HepG2 (cell line): Measurements from ENCODE around the gene CALCA. TPM values are rescaled to one million over a fixed set of nuclear protein-coding genes. Genes with fewer than 3 reads are reported as not detected.

Experiments used
- ATAC-seq: fragments of 200-7000 bp; cut with Tn5 transposase; 3 replicates; pipeline ENCODE4 v1.9.1; 2020; ENCODE audit warnings: mild to moderate bottlenecking, moderate library complexity
- BruUV-seq: library from RNA; stranded (reverse); fragments of 400-500 nt; replicated peaks from 2 replicates; lab custom pipeline; 2021; lab: Mats Ljungman, UMichigan
- CTCF ChIA-PET: fragments of 300-600 bp; formaldehyde crosslinking; extraction: SDS; loops from one replicate; lab custom pipeline; 2021; ENCODE audit warnings: low total read pairs, inconsistent platforms, low intra/inter-chr PET ratio; lab: Yijun Ruan, JAX
- POLR2A ChIA-PET: fragments of 350-600 bp; sonication (Branson Sonifier 250); formaldehyde crosslinking; loops from one replicate; lab custom pipeline; 2020; ENCODE audit warnings: antibody characterized with exemption, inconsistent platforms; lab: Yijun Ruan, JAX
- DNase-seq: peaks from one replicate; pipeline ENCODE4 v3.0.0-alpha.2; 2015; ENCODE audit warnings: low spot score
- FAIRE-seq: peaks from 3 replicates; lab custom pipeline; 2011; peaks lifted over from hg19 to GRCh38; lab: Jason Lieb, UNC
- H2AFZ ChIP-seq: one replicate; pipeline ENCODE4 v1.6.1; 2011; ENCODE audit warnings: low read length, inconsistent platforms
- H3K27ac ChIP-seq: fragments of 300-600 bp; 3 replicates; pipeline ENCODE4 v1.8.0; 2011; ENCODE audit warnings: mixed run types, mild to moderate bottlenecking, mixed read lengths, low read length, inconsistent platforms; ENCODE audit not compliant: insufficient read depth; ENCODE audit errors: extremely low read length
- H3K27me3 ChIP-seq, 2 experiments: fragments of 200-600 bp in 1 of 2; 2 replicates in 1 of 2; 3 replicates in 1 of 2; pipeline versions ENCODE4 v1.6.0 to v1.8.0; 2011; ENCODE audit warnings: low read length in 2 of 2, mild to moderate bottlenecking in 2 of 2, moderate library complexity in 2 of 2, inconsistent platforms in 1 of 2; ENCODE audit not compliant: insufficient read depth in 2 of 2, control insufficient read depth in 1 of 2
- H3K36me3 ChIP-seq, 2 experiments: fragments of 200-600 bp in 1 of 2; replicated peaks in 1 of 2; 2 replicates in 1 of 2; 3 replicates in 1 of 2; pipeline versions ENCODE4 v1.5.1 to v1.8.0; 2011; ENCODE audit warnings: low read length in 2 of 2, inconsistent platforms in 1 of 2; ENCODE audit not compliant: insufficient read depth in 2 of 2, control insufficient read depth in 1 of 2
- H3K4me1 ChIP-seq: 2 replicates; pipeline ENCODE4 v1.5.1; 2012; ENCODE audit warnings: low read length, inconsistent platforms; ENCODE audit not compliant: insufficient read depth
- H3K4me2 ChIP-seq: 2 replicates; pipeline ENCODE4 v1.6.0; 2011; ENCODE audit warnings: low read depth, low read length, inconsistent platforms
- H3K4me3 ChIP-seq, 3 experiments: fragments of 200-600 bp in 1 of 3; sonication (generic), shearing (Covaris generic) in 1 of 3; replicated peaks in 1 of 3; 2 replicates each; pipeline ENCODE4 v1.5.1; 2011 to 2016; ENCODE audit warnings: low read length in 3 of 3, inconsistent platforms in 2 of 3, low read depth in 2 of 3, mild to moderate bottlenecking in 2 of 3, control low read depth in 1 of 3, mixed read lengths in 1 of 3; ENCODE audit not compliant: insufficient read depth in 1 of 3
- H3K79me2 ChIP-seq: one replicate; pipeline ENCODE4 v1.6.1; 2011; ENCODE audit warnings: low read length, inconsistent platforms; ENCODE audit not compliant: insufficient read depth
- H3K9ac ChIP-seq: 2 replicates; pipeline ENCODE4 v1.6.0; 2011; ENCODE audit warnings: mild to moderate bottlenecking, low read depth, low read length, inconsistent platforms; ENCODE audit not compliant: insufficient read depth
- H3K9me3 ChIP-seq: 2 replicates; pipeline ENCODE4 v1.5.1; 2012; ENCODE audit warnings: mild to moderate bottlenecking, low read length
- H4K20me1 ChIP-seq: 2 replicates; pipeline ENCODE4 v1.6.0; 2011; ENCODE audit warnings: inconsistent platforms, mild to moderate bottlenecking, low read length, moderate library complexity; ENCODE audit not compliant: insufficient read depth
- ATF5 ChIP-seq: sonication (generic); formaldehyde crosslinking; IDR thresholded peaks from 2 replicates; pipeline ENCODE4 v1.4.0; 2020; ENCODE audit warnings: mild to moderate bottlenecking, low read depth, missing genetic modification reagents
- ATF7-NPFF ChIP-seq: sonication (generic); formaldehyde crosslinking; IDR thresholded peaks from 2 replicates; pipeline ENCODE4 v1.8.1; 2023; ENCODE audit warnings: mild to moderate bottlenecking, low read depth, missing genetic modification reagents, moderate library complexity
- HIVEP1 ChIP-seq: sonication (generic); formaldehyde crosslinking; IDR thresholded peaks from 2 replicates; pipeline ENCODE4 v1.4.0; 2020; ENCODE audit warnings: mild to moderate bottlenecking, missing genetic modification reagents
- MEIS1 ChIP-seq: sonication (generic); formaldehyde crosslinking; IDR thresholded peaks from 2 replicates; pipeline ENCODE4 v1.9.0; 2021; ENCODE audit warnings: mild to moderate bottlenecking, missing genetic modification reagents, moderate library complexity, borderline replicate concordance
- MZF1 ChIP-seq: sonication (generic); formaldehyde crosslinking; IDR thresholded peaks from 2 replicates; pipeline ENCODE4 v1.8.1; 2023; ENCODE audit warnings: mild to moderate bottlenecking, missing genetic modification reagents, borderline replicate concordance
- PCBP1 ChIP-seq: fragments of 200-400 bp; formaldehyde crosslinking; IDR thresholded peaks from 2 replicates; pipeline ENCODE4 v1.6.1; 2017; ENCODE audit warnings: mild to moderate bottlenecking, low read depth, low read length, borderline replicate concordance
- RARA ChIP-seq: IDR thresholded peaks from 2 replicates; pipeline ENCODE4 v1.6.1; 2016; ENCODE audit warnings: missing genetic modification reagents, missing compliant biosample characterization
- SAP130 ChIP-seq: IDR thresholded peaks from 2 replicates; pipeline ENCODE4 v1.6.1; 2016; ENCODE audit warnings: low read depth
- STAG1 ChIP-seq: sonication (generic); formaldehyde crosslinking; IDR thresholded peaks from 2 replicates; pipeline ENCODE4 v1.4.0; 2020; ENCODE audit warnings: missing genetic modification reagents
- TAF1 ChIP-seq: sonication (generic); formaldehyde crosslinking; IDR thresholded peaks from 2 replicates; pipeline ENCODE4 v1.4.0; 2020; ENCODE audit warnings: missing genetic modification reagents
- TFDP1 ChIP-seq: IDR thresholded peaks from 2 replicates; pipeline ENCODE4 v1.6.1; 2016; ENCODE audit warnings: missing compliant biosample characterization, missing genetic modification reagents, borderline replicate concordance
- ZEB1 ChIP-seq: IDR thresholded peaks from 2 replicates; pipeline ENCODE4 v1.6.1; 2012; ENCODE audit warnings: mild to moderate bottlenecking, low read depth, inconsistent platforms; ENCODE audit not compliant: insufficient replicate concordance
- ZIK1 ChIP-seq: sonication (generic); formaldehyde crosslinking; IDR thresholded peaks from 2 replicates; pipeline ENCODE4 v1.5.0; 2020; ENCODE audit warnings: mild to moderate bottlenecking, low read depth, missing genetic modification reagents, borderline replicate concordance
- ZNF775 ChIP-seq: sonication (generic); formaldehyde crosslinking; IDR thresholded peaks from 2 replicates; pipeline ENCODE4 v1.4.0; 2020; ENCODE audit warnings: missing genetic modification reagents, mild to moderate bottlenecking, moderate library complexity, borderline replicate concordance
- WGBS: methylation state at CpG from one replicate; pipeline ENCODE4 v1.1.6; 2017; ENCODE audit warnings: low lambda C conversion rate; 5-methylcytosine and 5-hydroxymethylcytosine counted together
- in situ Hi-C: cut with HindIII; loops from 2 replicates; pipeline ENCODE4 v1.10.0; 2017; ENCODE audit warnings: low pct_unique_long_range_greater_than_20kb; ENCODE audit not compliant: extremely low pct_ligation_motif_present
- intact Hi-C: fragments of 100-400 bp; cut with micrococcal nuclease; formaldehyde crosslinking; loops from one replicate; pipeline ENCODE4 v1.10.0; 2022; ENCODE audit not compliant: unreplicated experiment
- polyA plus RNA-seq, 8 experiments: library from polyadenylated mRNA; depleted of rRNA in 3 of 8; stranded (reverse) in 7 of 8; unstranded in 1 of 8; fragments of >200 nt; fragmentation: Illumina TruSeq in 4 of 8; extraction: Trizol in 4 of 8; gene quantifications; 2 replicates each; pipeline versions ENCODE4 v1.2.1 to v1.2.3, GENCODE V29; 2011 to 2016; ENCODE audit warnings: low read depth in 4 of 8, missing spikeins in 1 of 8, mixed read lengths in 1 of 8; ENCODE audit not compliant: insufficient read depth in 1 of 8
- total RNA-seq, 5 experiments: library from RNA; depleted of rRNA; stranded (reverse); fragments of >200 nt; fragmentation: Illumina TruSeq; extraction: Trizol; gene quantifications; 2 replicates each; pipeline ENCODE4 v1.2.3, GENCODE V29; 2016; ENCODE audit warnings: low read depth in 1 of 5
- TF ChIP-seq, protein P1 (sequence below): sonication (generic); formaldehyde crosslinking; IDR thresholded peaks from 2 replicates; pipeline ENCODE4 v1.5.1; 2020; ENCODE audit warnings: mild to moderate bottlenecking, missing genetic modification reagents, borderline replicate concordance

CALCA gene
- total and polyA plus RNA-seq, 2 of the 13 experiments (the other 11 are each of a cell fraction or from before 2014, with no cell fraction given), result not detected

DNA sequence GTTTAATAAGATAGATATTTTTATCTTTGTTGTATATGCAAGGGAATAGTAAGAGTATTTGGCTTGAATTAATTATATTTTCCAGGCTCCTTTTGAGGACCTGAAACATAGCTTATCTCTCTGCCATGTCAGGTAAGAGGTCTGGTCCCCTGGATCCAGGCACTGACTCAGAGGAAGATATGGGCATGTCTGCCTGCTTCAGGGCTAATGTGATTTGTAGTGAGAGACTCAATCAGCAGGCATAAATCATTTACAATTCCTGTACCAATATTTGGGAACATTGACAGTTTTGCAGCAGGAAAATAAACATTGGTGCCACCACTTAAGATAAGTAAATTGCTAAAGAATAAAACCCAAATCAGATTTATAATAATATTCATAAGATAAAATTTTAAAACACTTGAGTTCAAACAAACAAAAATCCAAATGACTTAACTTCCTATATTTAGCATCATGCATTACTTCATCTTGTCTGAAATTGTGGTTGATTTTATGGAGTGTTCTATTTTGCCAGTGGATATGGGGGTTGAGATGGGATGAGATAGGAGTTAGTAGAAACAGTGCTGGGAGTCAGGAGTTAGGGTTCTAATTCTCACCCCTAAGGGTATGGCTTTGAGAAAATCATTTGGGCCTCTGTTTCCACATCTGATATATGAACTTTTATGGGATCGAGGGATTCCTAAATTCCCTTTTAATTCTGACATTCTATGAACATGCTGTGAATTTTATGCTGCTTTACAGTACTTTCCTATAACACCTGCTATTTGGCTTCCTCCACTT, 5.1 kb upstream of the CALCA start:
- ChIA-PET POLR2A (no interaction called here), CTCF (no interaction called here)
- no peak for ATAC-seq
- intact Hi-C loops, result loop anchor here (5.0 kb wide), 1 partner anchor 230 kb away; no protein-coding TSS in a partner anchor
- H3K4me2 ChIP-seq, result no peak overlapping the region
- H3K79me2 ChIP-seq, result no peaks in the 10 kb centered on the region
- H3K36me3 ChIP-seq, result no peaks in the 10 kb centered on the region
- H3K9me3 ChIP-seq, result no peaks in the 10 kb centered on the region
- H3K4me3 ChIP-seq, result no peak overlapping the region
- no peak overlapping the region for H2AFZ ChIP-seq
- no peaks in the 10 kb centered on the region for H4K20me1 ChIP-seq
- FAIRE-seq, result no peak
- no peaks in the 10 kb centered on the region for H3K4me1 ChIP-seq
- no TSS peak for BruUV-seq
- WGBS, result 0% methylated on average over 1 of the region's 1 CpG
- no peak overlapping the region for H3K9ac ChIP-seq
- peaks cover 2 to 31% of the 10 kb centered on the region in 2 experiments; a peak in 4 of 5 replicates for H3K27me3 ChIP-seq
- in situ Hi-C loops, result no loop called here
- no peak for TF ChIP-seq TFDP1 (CRISPR knock-in tag)
- H3K27ac ChIP-seq, result no peak overlapping the region
- DNase-seq, result no peak

DNA sequence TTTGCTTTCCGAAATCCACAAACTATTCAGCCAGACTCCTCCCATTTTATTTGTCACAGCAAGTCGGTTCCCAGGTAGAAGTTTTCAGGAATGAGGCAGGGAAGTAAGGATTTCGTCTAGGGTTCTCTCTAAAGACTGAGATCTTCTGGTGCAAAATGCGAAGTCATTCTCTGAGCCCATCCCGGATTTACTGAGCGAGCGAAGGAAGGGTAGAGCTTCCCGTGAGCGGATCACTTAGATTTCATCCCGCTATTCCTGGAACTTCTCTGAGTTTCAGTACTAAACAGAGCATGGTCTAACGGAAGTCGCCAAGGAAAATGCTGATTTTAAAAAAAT, 3.1 kb upstream of the CALCA start:
- H3K27ac ChIP-seq, result no peak overlapping the region
- no peaks in the 10 kb centered on the region for H3K79me2 ChIP-seq
- no peak for FAIRE-seq
- intact Hi-C loops, result loop anchor here (1.0 to 5.0 kb wide), 2 partner anchors 31 to 232 kb away; no protein-coding TSS in a partner anchor
- no peak overlapping the region for H3K9ac ChIP-seq
- peak overlapping the region; percentile 21; the same call in 1 of the 2 replicates for H3K4me2 ChIP-seq
- peaks cover 2 to 41% of the 10 kb centered on the region in 2 experiments; a peak in 4 of 5 replicates for H3K27me3 ChIP-seq
- CTCF ChIA-PET, result interaction anchor here (0.8 kb wide), 1 partner anchor 31 kb away, joined by 3 read pairs; no protein-coding TSS in a partner anchor
- no peak for ATAC-seq
- H3K36me3 ChIP-seq, result no peaks in the 10 kb centered on the region
- POLR2A ChIA-PET, result no interaction called here
- no peaks in the 10 kb centered on the region for H4K20me1 ChIP-seq
- H3K4me1 ChIP-seq, result no peaks in the 10 kb centered on the region
- DNase-seq, result no peak
- H3K9me3 ChIP-seq, result no peaks in the 10 kb centered on the region
- TF ChIP-seq PCBP1 (no peak), HIVEP1 (CRISPR knock-in tag) (no peak), SAP130 (no peak), ZEB1 (no peak), ZIK1 (CRISPR knock-in tag) (no peak), MZF1 (CRISPR knock-in tag) (no peak), STAG1 (CRISPR knock-in tag) (no peak), MEIS1 (CRISPR knock-in tag) (no peak), ZNF775 (CRISPR knock-in tag) (no peak), ATF5 (no peak), TAF1 (no peak), ATF7-NPFF (CRISPR knock-in tag) (no peak), RARA (CRISPR knock-in tag) (no peak)
- TF ChIP-seq, protein P1, sequence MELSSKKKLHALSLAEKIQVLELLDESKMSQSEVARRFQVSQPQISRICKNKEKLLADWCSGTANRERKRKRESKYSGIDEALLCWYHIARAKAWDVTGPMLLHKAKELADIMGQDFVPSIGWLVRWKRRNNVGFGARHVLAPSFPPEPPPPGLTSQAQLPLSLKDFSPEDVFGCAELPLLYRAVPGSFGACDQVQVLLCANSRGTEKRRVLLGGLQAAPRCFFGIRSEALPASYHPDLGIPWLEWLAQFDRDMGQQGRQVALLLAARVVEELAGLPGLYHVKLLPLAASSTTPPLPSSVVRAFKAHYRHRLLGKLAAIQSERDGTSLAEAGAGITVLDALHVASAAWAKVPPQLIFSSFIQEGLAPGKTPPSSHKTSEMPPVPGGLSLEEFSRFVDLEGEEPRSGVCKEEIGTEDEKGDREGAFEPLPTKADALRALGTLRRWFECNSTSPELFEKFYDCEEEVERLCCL (CRISPR knock-in tag), result no peak
- H3K4me3 ChIP-seq, result no peak overlapping the region
- in situ Hi-C loops, result no loop called here
- BruUV-seq, result no TSS peak
- H2AFZ ChIP-seq, result no peak overlapping the region
- WGBS, result 35% methylated on average over 12 of the region's 12 CpGs
